Neural crest cell (in vitro differentiated cells): ENCODE results near the gene ARHGAP33. TPM values are rescaled to one million over a fixed set of nuclear protein-coding genes. Genes with fewer than 3 reads are reported as not detected.

ENCODE experiments used
- DNase-seq: peaks from one replicate; pipeline ENCODE4 v3.0.0; 2021; ENCODE audit warnings: low read depth, mixed read lengths, low spot score
- H3K27ac Mint-ChIP-seq: one replicate; pipeline ENCODE4 v1.8.0; 2021; ENCODE audit warnings: mild to moderate bottlenecking, mixed read lengths; ENCODE audit not compliant: unreplicated experiment
- H3K27me3 Mint-ChIP-seq: 2 replicates; pipeline ENCODE4 v1.8.0; 2021; ENCODE audit warnings: low read depth, mild to moderate bottlenecking, mixed read lengths
- H3K36me3 Mint-ChIP-seq: 2 replicates; pipeline ENCODE4 v1.8.0; 2021; ENCODE audit warnings: low read depth, mild to moderate bottlenecking, mixed read lengths
- H3K4me1 Mint-ChIP-seq: 2 replicates; pipeline ENCODE4 v1.8.0; 2021; ENCODE audit warnings: mixed read lengths
- H3K4me3 Mint-ChIP-seq: one replicate; pipeline ENCODE4 v1.8.0; 2021; ENCODE audit warnings: mild to moderate bottlenecking, mixed read lengths
- H3K9me3 Mint-ChIP-seq: 2 replicates; pipeline ENCODE4 v1.8.0; 2021; ENCODE audit warnings: mixed read lengths
- total RNA-seq: library from RNA; stranded (reverse); gene quantifications from 2 replicates; pipeline ENCODE4 v1.2.1, GENCODE V29; 2021
- TF ChIP-seq, protein P1 (sequence below): fragments of 200-600 bp; sonication (generic); conservative IDR thresholded peaks from 2 replicates; pipeline ENCODE4 v1.5.0; 2021; ENCODE audit warnings: antibody characterized with exemption, mild to moderate bottlenecking

Gene ARHGAP33
- total RNA-seq, 1 donor from 2014 or later: 110 TPM

DNA sequence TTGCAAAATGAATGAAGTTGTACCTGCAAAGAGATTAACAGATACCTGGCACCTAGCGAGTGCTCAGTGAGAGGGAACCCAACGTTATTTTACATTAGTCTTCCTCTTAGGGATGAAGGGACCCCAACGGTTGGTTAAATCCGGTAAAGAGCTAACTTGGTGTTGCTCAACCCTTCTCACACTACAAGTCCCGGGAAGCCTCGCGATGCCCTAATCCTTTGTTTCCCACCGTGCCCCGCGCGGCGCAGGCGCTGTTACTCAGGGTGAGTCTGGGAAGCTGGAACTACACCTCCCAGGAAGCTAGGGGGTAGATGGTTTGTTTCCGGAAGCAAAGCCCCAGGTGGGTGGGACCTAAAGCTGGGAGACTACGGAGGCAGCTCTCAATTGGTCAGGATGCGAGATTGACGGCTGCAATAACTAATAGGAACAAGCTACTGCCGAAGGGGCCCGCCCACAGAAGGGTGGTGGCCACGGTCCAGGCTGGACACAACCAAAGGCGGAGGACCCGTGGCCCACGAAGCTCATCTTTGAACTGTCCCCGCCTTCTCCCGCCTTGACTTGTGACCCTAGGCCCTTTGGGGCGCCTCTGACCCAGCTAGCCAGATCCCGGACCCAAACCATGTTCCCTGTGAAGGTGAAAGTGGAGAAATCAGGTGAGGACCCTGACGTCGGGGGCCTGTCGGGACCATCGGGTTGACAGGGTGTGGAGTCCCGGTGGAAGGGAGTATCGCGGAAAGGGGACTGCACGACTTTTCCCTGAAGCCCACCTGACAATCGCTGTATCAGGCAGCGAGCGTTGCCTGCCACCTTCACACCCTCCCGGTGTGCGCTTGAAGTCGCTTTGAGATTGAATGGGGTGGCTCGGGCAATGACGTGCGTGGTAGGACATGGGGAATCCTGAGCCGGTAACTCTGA is 27.0 kb upstream of the ARHGAP33 start, which contains the start of gene LIN37:
TSS of gene LIN37 (plus strand) at position 471 of the 915 bp plus-strand sequence. CDS start at position 620, 149 bp downstream.
- Mint-ChIP-seq H3K36me3 (no peaks in the 10 kb centered on the region), H3K27ac (peak within 1 kb of the TSS; percentile 58), H3K4me3 (peak within 1 kb of the TSS; percentile 99), H3K4me1 (peaks cover 41% of the 10 kb centered on the region), H3K27me3 (no peaks in the 10 kb centered on the region), H3K9me3 (no peaks in the 10 kb centered on the region)
- peak; percentile 98 for DNase-seq
- TF ChIP-seq, protein P1, sequence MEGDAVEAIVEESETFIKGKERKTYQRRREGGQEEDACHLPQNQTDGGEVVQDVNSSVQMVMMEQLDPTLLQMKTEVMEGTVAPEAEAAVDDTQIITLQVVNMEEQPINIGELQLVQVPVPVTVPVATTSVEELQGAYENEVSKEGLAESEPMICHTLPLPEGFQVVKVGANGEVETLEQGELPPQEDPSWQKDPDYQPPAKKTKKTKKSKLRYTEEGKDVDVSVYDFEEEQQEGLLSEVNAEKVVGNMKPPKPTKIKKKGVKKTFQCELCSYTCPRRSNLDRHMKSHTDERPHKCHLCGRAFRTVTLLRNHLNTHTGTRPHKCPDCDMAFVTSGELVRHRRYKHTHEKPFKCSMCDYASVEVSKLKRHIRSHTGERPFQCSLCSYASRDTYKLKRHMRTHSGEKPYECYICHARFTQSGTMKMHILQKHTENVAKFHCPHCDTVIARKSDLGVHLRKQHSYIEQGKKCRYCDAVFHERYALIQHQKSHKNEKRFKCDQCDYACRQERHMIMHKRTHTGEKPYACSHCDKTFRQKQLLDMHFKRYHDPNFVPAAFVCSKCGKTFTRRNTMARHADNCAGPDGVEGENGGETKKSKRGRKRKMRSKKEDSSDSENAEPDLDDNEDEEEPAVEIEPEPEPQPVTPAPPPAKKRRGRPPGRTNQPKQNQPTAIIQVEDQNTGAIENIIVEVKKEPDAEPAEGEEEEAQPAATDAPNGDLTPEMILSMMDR: no peak

DNA sequence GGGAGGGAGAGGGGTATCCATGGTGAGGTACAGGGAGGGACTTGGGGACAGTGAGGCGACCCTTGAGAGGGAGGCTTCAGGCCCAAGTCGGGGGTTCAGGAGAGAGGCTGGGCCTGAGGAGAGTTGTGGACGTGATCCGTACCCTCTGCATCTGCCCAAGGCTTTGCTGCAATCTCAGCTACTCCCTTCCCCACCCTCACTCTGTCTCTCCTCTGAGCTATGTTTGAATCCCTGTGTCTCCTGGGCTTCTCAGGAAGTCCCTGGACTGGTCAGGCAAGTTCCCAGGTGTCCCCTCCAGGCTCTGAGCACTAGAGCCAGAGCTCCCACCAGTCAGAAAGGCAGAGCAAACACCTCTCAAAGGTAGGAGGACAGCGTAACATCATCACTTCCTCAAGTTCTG is 25.2 kb upstream of the ARHGAP33 start:
- no peak overlapping the region for H3K27ac Mint-ChIP-seq
- no peaks in the 10 kb centered on the region for H3K9me3 Mint-ChIP-seq
- H3K27me3 Mint-ChIP-seq: no peaks in the 10 kb centered on the region

DNA sequence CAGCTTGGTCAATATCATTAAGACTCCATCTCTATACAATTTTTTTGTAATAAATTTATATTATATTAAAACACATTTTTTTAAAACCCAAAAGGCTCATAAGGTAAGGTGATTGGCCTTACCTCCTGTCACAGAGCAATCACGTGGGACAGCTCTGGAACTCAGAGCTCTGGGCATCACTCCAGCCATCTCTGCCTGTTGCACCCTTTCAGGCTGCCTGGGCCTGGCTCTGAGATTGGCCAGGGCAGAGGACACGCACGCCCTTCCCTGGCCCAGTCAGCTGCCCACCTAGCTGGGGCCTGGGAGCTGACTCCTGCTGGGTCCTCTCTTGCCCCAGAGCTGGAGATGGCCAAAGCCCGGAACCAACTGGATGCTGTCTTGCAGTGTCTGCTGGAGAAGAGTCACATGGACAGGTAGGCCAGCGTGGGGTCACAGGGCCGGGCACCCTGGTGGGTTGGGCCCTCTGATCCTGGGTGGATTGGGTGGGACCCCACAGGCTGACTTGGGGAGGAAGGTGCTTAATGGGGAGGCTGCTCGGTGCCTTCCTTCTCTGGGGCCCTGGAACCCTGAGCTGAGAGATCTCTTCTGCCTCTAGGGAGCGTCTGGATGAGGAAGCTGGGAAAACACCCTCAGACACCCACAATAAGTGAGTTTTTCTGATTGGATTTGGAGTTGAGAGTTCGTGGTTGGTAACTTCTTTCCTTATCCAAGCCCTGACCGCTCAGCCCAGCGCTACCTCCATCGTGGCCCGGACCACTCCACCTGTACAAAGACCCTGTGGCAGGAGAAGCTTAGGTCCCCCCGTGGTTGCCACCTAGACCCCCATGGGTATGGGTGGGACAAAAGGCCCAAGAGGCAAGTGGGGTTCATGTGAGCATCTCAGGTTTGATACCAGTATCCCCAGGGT is 23.3 kb upstream of the ARHGAP33 start:
- no peak for DNase-seq
- TF ChIP-seq, protein P1: no peak
- H3K27me3 Mint-ChIP-seq: peaks cover 2% of the 10 kb centered on the region
- H3K4me1 Mint-ChIP-seq: peaks cover 25% of the 10 kb centered on the region
- no peaks in the 10 kb centered on the region for H3K9me3 Mint-ChIP-seq
- no peaks in the 10 kb centered on the region for H3K36me3 Mint-ChIP-seq
- no peak overlapping the region for H3K27ac Mint-ChIP-seq
- H3K4me3 Mint-ChIP-seq: no peak overlapping the region

More for the DNA sequence above, 25.2 kb upstream of the ARHGAP33 start:
- peak overlapping the region; percentile 57 for H3K4me3 Mint-ChIP-seq
- no peak for DNase-seq
- TF ChIP-seq, protein P1: no peak
- H3K36me3 Mint-ChIP-seq: no peaks in the 10 kb centered on the region
- peaks cover 33% of the 10 kb centered on the region for H3K4me1 Mint-ChIP-seq

DNA sequence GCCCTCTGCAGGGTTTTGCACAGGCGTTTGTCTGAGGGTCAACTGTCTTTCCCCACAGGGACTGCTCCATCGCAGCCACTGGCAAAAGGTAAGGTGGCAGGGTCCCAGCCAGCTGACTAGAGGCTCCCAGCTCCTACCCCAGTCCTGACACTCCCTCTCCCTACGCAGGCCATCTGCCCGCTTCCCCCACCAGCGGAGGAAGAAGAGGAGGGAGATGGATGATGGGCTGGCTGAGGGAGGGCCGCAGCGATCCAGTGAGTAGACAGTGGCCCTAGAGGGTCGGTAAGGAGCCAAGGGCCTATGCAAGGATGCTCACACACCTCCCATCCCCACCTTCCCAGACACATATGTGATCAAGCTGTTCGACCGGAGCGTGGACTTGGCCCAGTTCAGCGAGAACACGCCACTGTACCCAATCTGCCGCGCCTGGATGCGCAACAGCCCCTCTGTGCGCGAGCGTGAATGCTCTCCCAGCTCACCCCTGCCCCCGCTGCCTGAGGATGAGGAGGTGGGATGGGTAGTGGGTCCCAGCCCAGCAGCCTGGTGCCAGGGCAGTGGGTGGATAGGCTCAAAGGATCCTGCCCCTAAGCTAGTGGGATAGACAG is 22.5 kb upstream of the ARHGAP33 start:
- no peak for DNase-seq
- H3K27me3 Mint-ChIP-seq: peaks cover 2% of the 10 kb centered on the region
- no peaks in the 10 kb centered on the region for H3K9me3 Mint-ChIP-seq
- H3K36me3 Mint-ChIP-seq: no peaks in the 10 kb centered on the region
- TF ChIP-seq, protein P1: no peak
- no peak overlapping the region for H3K4me3 Mint-ChIP-seq
- H3K4me1 Mint-ChIP-seq: peaks cover 24% of the 10 kb centered on the region
- no peak overlapping the region for H3K27ac Mint-ChIP-seq
